DOHH2 (cell line): ENCODE measurements around the gene CALN1.

Source experiments
- H3F3A ChIP-seq: fragments of 200-600 bp; sonication (generic), shearing (Covaris generic); 2 replicates; pipeline ENCODE4 v1.6.0; 2016; ENCODE audit warnings: antibody characterized with exemption, mild to moderate bottlenecking; ENCODE audit not compliant: control insufficient read depth, insufficient read depth
- H3K27ac ChIP-seq: fragments of 200-600 bp; sonication (generic); 2 replicates; pipeline ENCODE4 v1.5.1; 2014; ENCODE audit warnings: low read depth, mild to moderate bottlenecking, low read length, moderate library complexity
- H3K27me3 ChIP-seq: fragments of 200-600 bp; sonication (generic); 2 replicates; pipeline ENCODE4 v1.6.1; 2014; ENCODE audit warnings: mild to moderate bottlenecking, low read length, mixed read lengths; ENCODE audit not compliant: control insufficient read depth
- H3K36me3 ChIP-seq: fragments of 200-600 bp; sonication (generic); 2 replicates; pipeline ENCODE4 v1.6.1; 2014; ENCODE audit warnings: mild to moderate bottlenecking, low read length, moderate library complexity, mixed read lengths; ENCODE audit not compliant: control insufficient read depth
- H3K4me1 ChIP-seq: fragments of 200-600 bp; sonication (generic); 2 replicates; pipeline ENCODE4 v1.6.1; 2014; ENCODE audit warnings: mild to moderate bottlenecking, low read length, mixed read lengths; ENCODE audit not compliant: control insufficient read depth
- H3K4me2 ChIP-seq: fragments of 200-600 bp; sonication (generic); 2 replicates; pipeline ENCODE4 v1.6.0; 2014; ENCODE audit warnings: mild to moderate bottlenecking, low read length, moderate library complexity
- H3K4me3 ChIP-seq: fragments of 200-600 bp; sonication (generic); 2 replicates; pipeline ENCODE4 v1.5.1; 2014; ENCODE audit warnings: mild to moderate bottlenecking, low read length, mixed read lengths
- H3K79me2 ChIP-seq: fragments of 200-600 bp; sonication (generic); 2 replicates; pipeline ENCODE4 v1.6.1; 2014; ENCODE audit warnings: mild to moderate bottlenecking, low read length, mixed read lengths; ENCODE audit not compliant: control insufficient read depth
- H3K9me2 ChIP-seq: fragments of 200-600 bp; sonication (generic); replicated peaks from 2 replicates; pipeline ENCODE4 v1.6.1; 2014; ENCODE audit warnings: mild to moderate bottlenecking, low read length, mixed read lengths; ENCODE audit not compliant: control insufficient read depth
- H3K9me3 ChIP-seq: fragments of 200-600 bp; sonication (generic); 2 replicates; pipeline ENCODE4 v1.6.1; 2014; ENCODE audit warnings: antibody characterized with exemption, low read length, mixed read lengths; ENCODE audit not compliant: control insufficient read depth, insufficient read depth
- H4K20me1 ChIP-seq: fragments of 200-600 bp; sonication (generic); 2 replicates; pipeline ENCODE4 v1.6.0; 2014; ENCODE audit warnings: low read depth, mild to moderate bottlenecking, antibody characterized with exemption, low read length, moderate library complexity; ENCODE audit not compliant: control insufficient read depth, insufficient read depth
- CTCF ChIP-seq: fragments of 200-600 bp; sonication (generic); IDR thresholded peaks from one replicate; pipeline ENCODE4 v1.5.1; 2014; ENCODE audit warnings: antibody characterized with exemption, mild to moderate bottlenecking, low read depth, low read length; ENCODE audit not compliant: poor library complexity, severe bottlenecking
- EZH2phosphoT487 ChIP-seq: fragments of 200-600 bp; sonication (generic); IDR thresholded peaks from 2 replicates; pipeline ENCODE4 v1.6.1; 2017; ENCODE audit warnings: borderline replicate concordance, mild to moderate bottlenecking, antibody characterized with exemption, low read length, moderate library complexity, mixed read lengths

Gene CALN1

DNA sequence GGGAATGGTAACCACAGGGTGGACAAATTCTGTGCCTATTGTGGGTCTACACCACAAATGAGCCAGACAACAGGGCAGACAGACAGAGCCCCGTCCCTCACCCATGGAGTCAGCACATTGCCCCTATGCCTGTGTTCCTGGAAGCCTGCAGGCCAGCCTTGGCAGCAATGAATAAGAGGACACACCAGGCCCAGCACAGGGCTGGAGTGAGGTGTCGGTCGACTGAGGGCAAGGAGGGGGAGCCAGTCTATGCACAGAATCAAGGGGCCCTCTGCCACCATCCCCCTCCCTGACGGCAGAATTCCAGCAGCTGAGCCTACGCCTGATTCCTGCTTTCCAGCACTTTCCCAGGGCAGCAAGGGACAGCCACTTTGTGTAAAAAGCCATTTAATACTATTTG is 98.2 kb downstream of the CALN1 start:
- no peak for TF ChIP-seq EZH2phosphoT487
- no peak for TF ChIP-seq CTCF

DNA sequence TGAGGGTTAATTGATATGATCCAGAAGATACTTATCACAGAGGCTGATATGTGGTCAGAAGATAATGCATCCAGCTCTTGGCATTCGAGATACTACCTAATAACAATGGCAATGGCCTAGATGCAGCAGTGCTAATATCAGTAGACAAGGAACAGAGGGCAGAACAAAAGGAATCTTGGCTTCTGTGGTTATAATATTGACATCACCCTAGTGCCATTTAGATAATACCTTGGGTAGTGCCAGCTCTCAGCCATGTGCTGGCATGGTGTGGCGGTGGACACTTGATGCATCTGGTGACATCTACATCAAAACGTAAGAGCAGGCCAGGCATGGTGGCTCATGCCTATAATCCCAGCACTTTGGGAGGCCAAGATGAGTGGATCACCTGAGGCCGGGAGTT is 101.8 kb downstream of the CALN1 start:
- no peaks in the 10 kb centered on the region for H3K4me1 ChIP-seq
- H3K79me2 ChIP-seq: no peaks in the 10 kb centered on the region
- no peak overlapping the region for H3K4me2 ChIP-seq
- no peaks in the 10 kb centered on the region for H4K20me1 ChIP-seq
- H3K27ac ChIP-seq: no peak overlapping the region
- H3K36me3 ChIP-seq: no peaks in the 10 kb centered on the region
- H3K4me3 ChIP-seq: no peak overlapping the region
- H3K9me2 ChIP-seq: no peaks in the 10 kb centered on the region
- no peaks in the 10 kb centered on the region for H3F3A ChIP-seq
- H3K27me3 ChIP-seq: no peaks in the 10 kb centered on the region
- TF ChIP-seq CTCF (no peak), EZH2phosphoT487 (no peak)
- no peaks in the 10 kb centered on the region for H3K9me3 ChIP-seq

More for the DNA sequence above, 98.2 kb downstream of the CALN1 start:
- no peaks in the 10 kb centered on the region for H3F3A ChIP-seq
- no peak overlapping the region for H3K4me2 ChIP-seq
- H3K27me3 ChIP-seq: no peaks in the 10 kb centered on the region
- H3K27ac ChIP-seq: no peak overlapping the region
- H3K9me2 ChIP-seq: no peaks in the 10 kb centered on the region
- no peaks in the 10 kb centered on the region for H4K20me1 ChIP-seq
- no peaks in the 10 kb centered on the region for H3K9me3 ChIP-seq
- no peak overlapping the region for H3K4me3 ChIP-seq
- H3K4me1 ChIP-seq: no peaks in the 10 kb centered on the region
- no peaks in the 10 kb centered on the region for H3K36me3 ChIP-seq
- H3K79me2 ChIP-seq: no peaks in the 10 kb centered on the region

DNA sequence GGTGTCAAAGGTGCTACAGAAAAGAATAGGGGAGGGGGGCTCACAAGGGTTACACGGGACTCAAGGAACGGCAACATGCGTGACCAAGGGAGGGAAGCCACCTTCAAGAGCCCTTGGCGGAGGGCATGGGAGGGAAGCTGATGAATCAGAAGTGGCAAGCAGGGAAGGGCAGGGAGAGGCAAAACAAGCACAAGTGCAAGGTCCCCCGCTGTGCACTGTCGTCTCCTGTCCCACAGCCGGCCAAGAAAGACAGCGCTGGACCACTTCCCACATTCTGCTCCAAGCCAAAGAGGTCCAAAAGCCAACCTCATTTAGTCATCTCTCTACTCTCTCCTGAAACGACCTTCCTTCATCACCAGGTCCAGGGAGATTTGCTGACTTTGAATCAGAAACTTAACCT is 102.7 kb downstream of the CALN1 start:
- TF ChIP-seq CTCF (no peak), EZH2phosphoT487 (no peak)
- no peaks in the 10 kb centered on the region for H3K9me2 ChIP-seq
- no peaks in the 10 kb centered on the region for H3K36me3 ChIP-seq
- H3K27ac ChIP-seq: no peak overlapping the region
- no peaks in the 10 kb centered on the region for H3K27me3 ChIP-seq
- no peaks in the 10 kb centered on the region for H3K79me2 ChIP-seq
- H3F3A ChIP-seq: no peaks in the 10 kb centered on the region
- H3K4me3 ChIP-seq: no peak overlapping the region
- no peaks in the 10 kb centered on the region for H4K20me1 ChIP-seq
- no peak overlapping the region for H3K4me2 ChIP-seq
- no peaks in the 10 kb centered on the region for H3K4me1 ChIP-seq
- H3K9me3 ChIP-seq: no peaks in the 10 kb centered on the region

GRCh38 chr7:72308986-72309385 is 103.2 kb downstream of the CALN1 start:
- Histone ChIP-seq H3K4me1 (no peaks in the 10 kb centered on the region), H3K4me3 (no peak overlapping the region)

More at GRCh38 chr7:72308986-72309385, 103.2 kb downstream of the CALN1 start:
- Histone ChIP-seq H3K27ac (no peak overlapping the region), H3K27me3 (no peaks in the 10 kb centered on the region), H3K4me2 (no peak overlapping the region), H3K9me3 (no peaks in the 10 kb centered on the region), H3K9me2 (no peaks in the 10 kb centered on the region), H3K79me2 (no peaks in the 10 kb centered on the region), H4K20me1 (no peaks in the 10 kb centered on the region), H3K36me3 (no peaks in the 10 kb centered on the region), H3F3A (no peaks in the 10 kb centered on the region)
- TF ChIP-seq CTCF (no peak), EZH2phosphoT487 (no peak)
